GM12873 (cell line): ENCODE results near the gene C11orf65.

Experiments used
- TF ChIP-seq, protein P1 (sequence below): IDR thresholded peaks from 2 replicates; pipeline ENCODE4 v1.5.1; 2012; ENCODE audit warnings: low read depth, mild to moderate bottlenecking, moderate library complexity, low read length, control low read depth; ENCODE audit not compliant: insufficient read depth; ENCODE audit errors: missing control alignments

C11orf65 gene

DNA sequence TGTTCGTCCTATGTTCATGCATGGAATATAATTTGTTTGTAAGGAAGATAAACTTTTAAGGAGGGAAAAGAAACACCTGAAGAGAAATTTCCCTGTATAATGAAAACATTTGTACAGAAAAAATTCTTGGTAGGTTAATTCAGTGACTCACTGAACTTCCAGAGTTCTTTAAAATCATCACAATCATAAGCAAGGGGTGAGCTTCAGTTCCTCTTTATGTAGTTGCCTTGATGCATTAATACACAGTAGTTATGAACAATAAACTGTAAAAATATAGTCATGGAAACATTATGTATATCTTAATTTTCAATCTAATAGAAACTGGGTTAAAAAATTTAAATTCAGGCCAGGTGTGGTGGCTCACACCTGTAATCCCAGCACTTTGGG, 1.1 kb upstream of the C11orf65 start:
- TF ChIP-seq, protein P1, sequence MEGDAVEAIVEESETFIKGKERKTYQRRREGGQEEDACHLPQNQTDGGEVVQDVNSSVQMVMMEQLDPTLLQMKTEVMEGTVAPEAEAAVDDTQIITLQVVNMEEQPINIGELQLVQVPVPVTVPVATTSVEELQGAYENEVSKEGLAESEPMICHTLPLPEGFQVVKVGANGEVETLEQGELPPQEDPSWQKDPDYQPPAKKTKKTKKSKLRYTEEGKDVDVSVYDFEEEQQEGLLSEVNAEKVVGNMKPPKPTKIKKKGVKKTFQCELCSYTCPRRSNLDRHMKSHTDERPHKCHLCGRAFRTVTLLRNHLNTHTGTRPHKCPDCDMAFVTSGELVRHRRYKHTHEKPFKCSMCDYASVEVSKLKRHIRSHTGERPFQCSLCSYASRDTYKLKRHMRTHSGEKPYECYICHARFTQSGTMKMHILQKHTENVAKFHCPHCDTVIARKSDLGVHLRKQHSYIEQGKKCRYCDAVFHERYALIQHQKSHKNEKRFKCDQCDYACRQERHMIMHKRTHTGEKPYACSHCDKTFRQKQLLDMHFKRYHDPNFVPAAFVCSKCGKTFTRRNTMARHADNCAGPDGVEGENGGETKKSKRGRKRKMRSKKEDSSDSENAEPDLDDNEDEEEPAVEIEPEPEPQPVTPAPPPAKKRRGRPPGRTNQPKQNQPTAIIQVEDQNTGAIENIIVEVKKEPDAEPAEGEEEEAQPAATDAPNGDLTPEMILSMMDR: no peak

DNA sequence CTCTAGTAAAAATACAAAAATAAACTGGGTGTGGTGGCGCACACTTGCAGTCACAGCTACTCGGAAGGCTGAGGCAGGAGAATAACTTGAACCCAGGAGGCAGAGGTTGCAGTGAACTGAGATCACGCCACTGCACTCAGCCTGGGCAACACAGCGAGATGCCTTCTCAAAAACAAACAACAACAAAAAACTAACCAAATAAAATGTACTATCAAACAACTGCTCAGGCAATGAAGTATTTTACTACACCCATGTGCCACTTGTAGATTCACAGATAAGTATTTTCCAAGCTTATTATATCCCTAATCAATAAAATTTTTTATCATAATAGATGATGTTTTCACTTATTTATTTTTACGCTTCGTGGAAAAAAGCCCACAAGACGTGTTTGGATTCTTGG, 924 bp downstream of the C11orf65 start:
- TF ChIP-seq, protein P1: no peak

DNA sequence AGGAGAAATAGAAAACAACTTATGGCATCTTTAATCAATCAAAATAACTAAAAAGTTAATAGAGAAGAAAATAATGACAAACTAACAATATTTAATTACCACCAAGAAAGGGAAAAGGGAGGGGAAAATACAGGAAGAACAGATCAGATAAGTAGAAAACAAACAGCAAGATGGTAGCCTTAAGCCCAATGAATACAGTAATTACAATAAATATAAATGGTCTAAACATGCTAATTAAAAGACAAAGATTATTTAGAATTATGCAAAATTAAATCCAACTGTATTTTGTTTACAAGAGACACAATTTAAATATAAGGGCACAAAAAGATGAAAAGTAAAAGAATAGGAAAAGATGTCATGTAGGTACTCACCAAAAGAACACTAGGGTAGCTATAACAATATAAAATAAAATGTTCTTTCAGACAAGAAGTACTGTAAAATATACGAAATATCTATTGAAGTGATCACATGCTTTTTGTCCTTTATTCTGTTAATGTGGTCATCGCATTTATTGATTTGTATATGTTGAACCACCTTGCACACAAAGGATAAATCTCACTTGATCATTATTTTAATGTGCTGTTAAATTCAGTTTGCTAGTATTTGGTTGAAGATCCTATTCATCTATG, 14.0 kb downstream of the C11orf65 start:
- TF ChIP-seq, protein P1: no peak

DNA sequence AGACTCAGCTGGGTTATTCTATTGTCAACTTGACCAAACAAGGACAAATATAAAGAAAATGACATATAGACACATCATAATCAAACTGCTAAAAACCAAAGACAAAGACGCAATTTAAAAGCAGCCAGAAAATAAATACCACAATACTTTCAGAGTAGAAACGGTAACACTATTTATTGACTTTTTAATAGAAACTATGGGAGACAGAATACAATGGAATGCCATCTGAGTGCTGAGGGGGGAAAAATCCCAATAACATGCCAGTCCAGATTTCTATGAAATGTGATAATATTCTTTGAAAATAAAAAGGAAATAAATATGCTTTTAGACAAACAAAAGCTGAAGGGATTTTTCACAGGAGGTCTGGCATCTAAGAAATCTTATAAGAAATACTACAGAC, 30.7 kb downstream of the C11orf65 start:
- TF ChIP-seq, protein P1: no peak

DNA sequence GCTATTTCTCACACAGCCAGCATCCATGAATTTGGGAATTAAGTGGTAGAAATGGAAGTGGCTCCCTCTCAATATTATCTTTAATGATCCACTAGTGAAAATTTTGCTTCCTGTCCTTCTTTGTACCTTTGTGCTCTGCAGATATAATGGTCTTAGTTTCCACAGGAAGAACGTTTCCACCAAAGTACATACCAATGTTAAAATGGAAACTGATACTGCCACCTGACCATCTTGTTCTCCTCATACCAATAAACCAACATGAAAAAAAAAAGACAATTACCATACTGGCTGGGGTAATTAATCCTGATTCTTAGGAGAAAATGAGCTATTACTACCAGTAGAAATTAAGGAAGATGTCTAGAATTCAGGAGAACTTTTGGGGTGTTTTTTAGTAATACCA, 32.3 kb downstream of the C11orf65 start:
- TF ChIP-seq, protein P1: no peak

DNA sequence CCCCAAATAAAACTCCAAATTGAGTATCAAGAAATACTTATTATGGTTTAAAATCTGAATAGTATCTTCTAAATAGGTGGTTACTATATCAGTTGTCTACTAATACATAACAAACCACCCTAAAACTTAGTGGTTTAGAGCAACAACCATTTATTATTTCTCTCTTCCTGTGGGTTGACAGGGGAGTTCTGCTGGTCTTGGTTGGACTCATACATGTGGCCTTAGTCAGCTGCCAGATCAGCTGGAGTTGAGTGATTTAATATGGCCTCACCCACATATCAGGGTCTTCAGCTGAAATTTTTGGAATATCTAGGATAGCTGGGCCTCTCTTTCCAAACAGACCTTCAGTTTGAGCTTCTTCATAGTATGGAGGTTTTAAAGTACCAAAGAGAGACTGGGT, 34.5 kb downstream of the C11orf65 start:
- TF ChIP-seq, protein P1: no peak

DNA sequence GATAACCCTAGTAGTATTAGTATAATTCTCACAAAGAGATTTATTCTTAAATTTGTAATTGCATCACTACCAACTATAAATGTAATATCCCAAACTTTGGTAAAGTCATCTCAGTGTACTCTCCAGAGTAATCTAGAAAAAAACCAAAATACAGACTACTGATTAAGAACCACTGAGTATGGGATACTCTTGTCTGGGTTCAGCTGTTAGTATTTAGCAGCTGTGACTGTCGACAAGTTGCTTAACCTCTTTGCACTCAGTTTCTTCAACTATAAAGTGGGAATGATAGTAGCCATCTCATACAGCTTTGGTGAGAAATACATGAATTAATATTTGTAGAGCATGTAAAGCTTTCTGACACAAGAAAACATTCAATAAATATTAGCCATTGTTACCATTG, 35.3 kb downstream of the C11orf65 start:
- TF ChIP-seq, protein P1: no peak
